Epithelial cell of esophagus (primary cell): ENCODE data around the gene PHYHD1.

Source experiments
- DNase-seq: peaks from one replicate; pipeline ENCODE4 v3.0.0; 2010; ENCODE audit warnings: low read depth
- H3K4me3 ChIP-seq: 2 replicates; pipeline ENCODE4 v1.5.1; 2011; ENCODE audit warnings: mild to moderate bottlenecking, low read length, control low read depth
- CTCF ChIP-seq: IDR thresholded peaks from 2 replicates; pipeline ENCODE4 v1.5.1; 2011; ENCODE audit warnings: low read depth, mild to moderate bottlenecking, low read length, control low read depth, inconsistent platforms; ENCODE audit not compliant: insufficient read depth; ENCODE audit errors: missing control alignments

Gene PHYHD1

GRCh38 chr9:128885798-128886197 lies 35.0 kb upstream of the PHYHD1 start:
- no peak overlapping the region for H3K4me3 ChIP-seq
- TF ChIP-seq CTCF, result no peak
- no peak for DNase-seq

- H3K4me3 ChIP-seq, result no peak overlapping the region
- TF ChIP-seq CTCF, result no peak
- no peak for DNase-seq
Measured at GRCh38 chr9:128886211-128886891, 34.4 kb upstream of the PHYHD1 start.

- DNase-seq, result no peak
- no peak for TF ChIP-seq CTCF
- no peak overlapping the region for H3K4me3 ChIP-seq
Measured at GRCh38 chr9:128887049-128887448, 33.7 kb upstream of the PHYHD1 start.

- no peak for DNase-seq
- TF ChIP-seq CTCF, result no peak
- peak overlapping the region; percentile 7 for H3K4me3 ChIP-seq
Measured at GRCh38 chr9:128887914-128888350, 32.9 kb upstream of the PHYHD1 start.

- peak; percentile 56 for DNase-seq
- TF ChIP-seq CTCF, result no peak
- no peak overlapping the region for H3K4me3 ChIP-seq
Measured at GRCh38 chr9:128891321-128892220, 29.2 kb upstream of the PHYHD1 start.

GRCh38 chr9:128892221-128892921 lies 28.4 kb upstream of the PHYHD1 start:
- H3K4me3 ChIP-seq, result no peak overlapping the region
- DNase-seq, result peak; percentile 96
- TF ChIP-seq CTCF, result no peak
